Glomerular visceral epithelial cell (primary cell): ENCODE measurements around the gene RUNX3.

Experiments
- DNase-seq: peaks from one replicate; pipeline ENCODE4 v3.0.0-alpha.2; 2016; ENCODE audit errors: extremely low spot score

The RUNX3 gene

GRCh38 chr1:24888061-24888970 lies 41.8 kb downstream of the RUNX3 start:
- DNase-seq, result no peak

- no peak for DNase-seq
These were observed 43.8 kb downstream of the RUNX3 start for GRCh38 chr1:24886241-24886640.

GRCh38 chr1:24884751-24885150 lies 45.3 kb downstream of the RUNX3 start:
- no peak for DNase-seq

- no peak for DNase-seq
These were observed 49.0 kb downstream of the RUNX3 start for GRCh38 chr1:24881034-24881433.

- DNase-seq, result no peak
These were observed 51.0 kb downstream of the RUNX3 start for GRCh38 chr1:24878775-24879742.

GRCh38 chr1:24878045-24878444 lies 52.0 kb downstream of the RUNX3 start:
- DNase-seq, result no peak

GRCh38 chr1:24875991-24876506 lies 54.0 kb downstream of the RUNX3 start:
- no peak for DNase-seq

- DNase-seq, result no peak
These were observed 54.8 kb downstream of the RUNX3 start for GRCh38 chr1:24875257-24875656.

DNA sequence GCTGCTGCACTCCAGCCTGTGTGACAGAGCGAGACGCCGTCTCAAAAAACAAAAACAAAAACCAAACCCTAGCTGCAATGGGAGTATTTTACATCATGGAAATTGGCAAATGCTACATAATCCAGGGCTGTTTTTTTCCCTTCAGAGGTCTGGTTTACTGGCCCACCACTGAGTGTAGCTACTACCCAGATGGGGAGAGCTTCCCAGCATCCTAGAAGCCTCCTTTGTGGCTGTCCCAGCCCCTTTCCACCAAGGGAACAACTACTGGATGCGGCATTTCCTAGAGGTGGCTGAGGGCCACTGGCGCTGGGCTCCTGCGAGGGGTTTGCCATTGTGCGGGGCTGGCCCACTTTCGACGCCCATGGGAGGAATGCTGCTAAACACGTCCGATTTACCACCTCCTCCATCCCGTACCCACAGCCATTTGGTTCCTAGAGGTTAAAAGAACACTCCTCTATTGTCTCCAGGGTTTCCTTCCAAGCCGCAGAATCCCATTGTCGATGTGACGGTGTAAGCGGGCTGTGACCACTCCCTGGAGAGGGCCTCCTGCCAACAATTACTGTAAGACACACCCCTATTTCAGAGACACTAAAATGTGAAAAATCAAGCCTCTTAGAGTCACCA lies 55.4 kb downstream of the RUNX3 start:
- DNase-seq, result no peak

DNA sequence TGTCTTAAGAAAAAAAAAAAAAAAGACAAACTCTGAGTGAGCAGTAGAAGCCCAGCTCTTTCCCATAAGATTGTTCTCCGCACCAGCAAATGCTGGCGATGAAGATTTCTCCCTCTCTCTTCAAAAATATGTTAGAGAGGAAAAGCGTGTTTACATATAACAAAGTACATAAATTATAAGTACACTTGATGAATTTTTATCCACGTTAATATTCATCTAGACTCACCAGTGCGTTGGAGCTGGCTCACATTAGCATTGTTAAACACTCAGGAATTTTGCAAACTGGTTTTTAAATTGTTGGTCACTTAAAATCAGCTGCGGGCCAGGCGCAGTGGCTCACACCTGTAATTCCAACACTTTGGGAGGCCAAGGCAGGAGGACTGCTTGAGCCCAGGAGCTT lies 56.0 kb downstream of the RUNX3 start:
- no peak for DNase-seq

- DNase-seq, result no peak
These were observed 56.9 kb downstream of the RUNX3 start for GRCh38 chr1:24873148-24873547.

DNA sequence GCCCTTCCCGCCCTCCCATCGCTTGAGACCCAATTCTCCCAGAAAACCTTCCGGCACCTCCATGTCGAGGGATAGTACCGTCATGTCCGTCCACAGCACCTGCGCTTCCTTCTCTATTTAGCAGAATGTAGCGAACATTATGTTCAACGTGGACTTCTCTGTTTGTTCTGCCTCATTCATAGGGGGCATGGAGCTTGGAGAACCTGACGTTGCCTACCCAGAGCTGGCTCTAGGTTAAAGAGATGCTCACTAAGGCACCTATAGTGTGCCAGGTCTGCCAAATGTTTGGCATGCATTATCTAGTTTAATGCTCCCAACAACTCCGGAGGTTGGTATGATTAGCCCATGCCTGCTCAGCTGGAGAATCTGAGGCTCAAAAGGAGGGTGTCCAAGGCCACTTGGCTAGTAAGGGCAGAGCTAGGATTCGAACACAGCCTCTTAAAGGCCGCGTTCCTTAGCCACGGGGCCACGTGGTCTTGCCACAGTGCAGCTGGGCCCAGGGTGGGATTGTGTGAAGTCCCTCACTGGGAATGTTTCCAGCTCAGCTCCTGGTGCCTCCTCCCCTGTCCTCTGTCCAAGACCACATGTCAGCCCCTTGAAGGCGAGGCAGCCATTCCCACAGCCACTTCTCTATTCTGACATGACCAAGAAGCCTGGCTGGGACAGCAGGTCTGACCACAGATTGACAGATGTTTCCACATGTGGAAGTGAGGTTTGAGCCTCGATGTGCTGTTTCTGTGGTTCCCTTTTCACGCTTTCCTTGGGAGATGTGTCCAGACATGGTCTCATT lies 57.8 kb downstream of the RUNX3 start:
- no peak for DNase-seq

- DNase-seq, result no peak
These were observed 58.7 kb downstream of the RUNX3 start for GRCh38 chr1:24871306-24871901.

- no peak for DNase-seq
These were observed 59.4 kb downstream of the RUNX3 start for GRCh38 chr1:24870551-24871195.

DNA sequence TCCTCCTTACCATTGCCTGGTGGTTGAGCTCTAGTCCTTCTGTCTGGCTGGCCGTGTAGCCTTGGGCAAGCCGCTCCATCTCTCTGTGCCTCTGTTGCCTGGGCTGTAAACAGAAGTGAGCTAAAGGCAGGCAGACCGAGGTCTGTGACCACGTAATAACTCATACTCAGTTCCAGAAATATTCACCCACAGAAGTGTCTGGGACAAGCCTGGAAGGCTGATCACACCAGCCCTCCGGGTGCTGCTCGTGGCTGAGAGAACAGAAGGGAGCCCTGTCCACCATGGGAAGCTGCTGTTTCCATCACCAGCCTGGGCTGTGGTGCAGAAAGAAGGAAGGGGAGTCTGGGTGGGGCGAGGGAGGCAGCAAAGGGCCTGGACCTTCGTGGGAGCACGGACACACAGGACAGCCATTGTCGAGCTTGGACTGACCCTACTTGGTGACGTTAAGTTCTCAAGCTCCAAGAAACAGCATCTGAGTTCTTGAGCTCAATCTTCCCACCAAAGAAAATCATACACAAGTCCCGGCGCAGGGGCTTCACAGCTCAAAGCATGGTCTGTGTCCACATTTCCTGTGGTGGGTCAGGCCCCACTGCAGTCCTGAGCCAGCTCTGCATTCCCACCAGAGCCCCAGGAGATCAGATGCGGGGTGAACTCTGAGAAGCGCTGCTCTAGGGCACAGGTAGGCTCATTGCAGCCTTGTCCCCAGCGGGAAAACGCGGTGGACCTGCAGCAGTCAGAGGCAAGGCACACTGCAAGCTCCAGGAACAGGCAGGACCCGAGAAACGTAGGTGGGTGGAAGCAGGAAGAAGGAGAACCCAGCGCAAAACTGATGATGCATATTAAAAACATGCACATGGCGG lies 61.8 kb downstream of the RUNX3 start:
- DNase-seq, result no peak

DNA sequence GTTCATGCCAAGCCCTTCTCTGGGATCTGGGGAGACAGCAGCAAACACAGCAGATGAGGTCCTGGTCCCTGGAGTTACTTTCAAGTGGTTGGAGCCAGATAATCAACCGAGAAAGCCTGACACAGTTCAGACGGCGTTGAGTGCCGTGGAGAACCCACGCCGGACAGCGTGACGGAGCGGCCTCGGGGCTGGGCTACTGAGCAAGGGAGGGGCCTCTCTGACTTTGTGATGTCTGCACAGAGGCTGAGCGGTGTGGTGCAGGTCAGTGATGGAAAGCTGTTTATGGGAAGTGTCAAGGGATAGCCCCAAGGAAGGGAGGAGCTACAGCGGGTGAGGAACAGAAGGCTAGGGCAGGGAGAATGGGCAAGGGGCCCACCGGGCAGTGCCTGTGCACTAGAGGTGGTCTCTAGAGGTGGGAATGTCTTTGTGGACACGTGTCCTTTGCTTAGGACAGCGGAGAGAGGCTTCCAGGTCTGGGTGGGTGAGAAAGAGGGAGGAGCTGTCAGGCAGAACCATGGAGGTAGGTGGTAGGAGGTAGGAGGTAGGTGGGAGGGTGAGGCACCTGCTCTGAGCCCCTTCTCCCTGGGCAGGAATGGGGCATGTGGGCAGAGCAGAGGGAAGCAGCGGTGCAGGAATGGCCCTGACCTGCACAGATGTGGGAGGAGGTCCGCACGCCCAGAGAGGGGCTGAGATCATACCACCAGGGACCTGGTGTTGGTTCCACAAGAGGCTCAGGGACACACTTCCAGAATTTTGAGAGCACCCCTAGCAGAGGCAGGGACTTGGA lies 62.8 kb downstream of the RUNX3 start:
- no peak for DNase-seq

- DNase-seq, result no peak
These were observed 63.6 kb downstream of the RUNX3 start for GRCh38 chr1:24866211-24867083.
